ENCODE results near the gene ABLIM2.

The ABLIM2 gene

DNA sequence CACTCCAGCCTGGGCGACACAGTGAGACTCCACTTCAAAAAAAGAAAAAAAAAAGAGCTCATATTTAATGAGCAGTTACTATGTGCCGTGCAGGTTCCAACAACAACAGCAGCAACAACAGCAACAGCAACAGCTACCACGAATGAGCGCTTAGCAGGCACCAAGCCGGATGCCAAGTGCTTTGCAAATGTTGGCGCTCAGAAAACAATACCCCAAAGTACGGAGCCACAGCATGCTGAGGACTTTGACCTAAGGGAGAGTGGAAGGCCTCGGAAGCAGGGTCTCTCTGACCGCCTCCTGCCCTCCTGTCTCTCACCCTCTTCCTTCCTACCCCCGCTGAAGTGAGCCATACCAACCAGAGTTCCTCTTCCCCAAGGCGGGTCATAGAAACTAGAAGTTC is 116.7 kb downstream of the ABLIM2 start:
- TF ChIP-seq, protein P1, sequence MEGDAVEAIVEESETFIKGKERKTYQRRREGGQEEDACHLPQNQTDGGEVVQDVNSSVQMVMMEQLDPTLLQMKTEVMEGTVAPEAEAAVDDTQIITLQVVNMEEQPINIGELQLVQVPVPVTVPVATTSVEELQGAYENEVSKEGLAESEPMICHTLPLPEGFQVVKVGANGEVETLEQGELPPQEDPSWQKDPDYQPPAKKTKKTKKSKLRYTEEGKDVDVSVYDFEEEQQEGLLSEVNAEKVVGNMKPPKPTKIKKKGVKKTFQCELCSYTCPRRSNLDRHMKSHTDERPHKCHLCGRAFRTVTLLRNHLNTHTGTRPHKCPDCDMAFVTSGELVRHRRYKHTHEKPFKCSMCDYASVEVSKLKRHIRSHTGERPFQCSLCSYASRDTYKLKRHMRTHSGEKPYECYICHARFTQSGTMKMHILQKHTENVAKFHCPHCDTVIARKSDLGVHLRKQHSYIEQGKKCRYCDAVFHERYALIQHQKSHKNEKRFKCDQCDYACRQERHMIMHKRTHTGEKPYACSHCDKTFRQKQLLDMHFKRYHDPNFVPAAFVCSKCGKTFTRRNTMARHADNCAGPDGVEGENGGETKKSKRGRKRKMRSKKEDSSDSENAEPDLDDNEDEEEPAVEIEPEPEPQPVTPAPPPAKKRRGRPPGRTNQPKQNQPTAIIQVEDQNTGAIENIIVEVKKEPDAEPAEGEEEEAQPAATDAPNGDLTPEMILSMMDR (conservative IDR thresholded peaks at IDR 0.05) = no peak
- no peak overlapping the region for H3K27ac ChIP-seq

DNA sequence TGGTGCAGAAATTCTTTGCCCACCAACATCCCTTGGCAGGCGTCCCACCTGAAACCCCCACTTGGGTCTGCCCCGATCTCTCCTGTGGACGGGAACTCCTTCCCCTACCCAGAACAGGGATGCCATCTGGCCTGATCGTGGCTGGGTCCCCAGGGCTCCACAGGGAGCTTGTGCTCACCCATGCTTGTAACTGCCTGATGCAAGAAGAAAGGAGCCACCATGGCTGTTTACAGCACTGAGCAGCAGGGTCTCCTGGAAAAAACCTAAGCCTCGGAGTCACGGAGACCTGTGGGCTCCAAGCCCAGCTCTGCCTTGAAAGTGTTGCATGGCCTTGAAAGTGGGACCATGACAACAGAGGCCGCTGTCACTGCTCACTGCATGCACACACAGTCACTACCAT is 117.4 kb downstream of the ABLIM2 start:
- no peak overlapping the region for H3K27ac ChIP-seq

DNA sequence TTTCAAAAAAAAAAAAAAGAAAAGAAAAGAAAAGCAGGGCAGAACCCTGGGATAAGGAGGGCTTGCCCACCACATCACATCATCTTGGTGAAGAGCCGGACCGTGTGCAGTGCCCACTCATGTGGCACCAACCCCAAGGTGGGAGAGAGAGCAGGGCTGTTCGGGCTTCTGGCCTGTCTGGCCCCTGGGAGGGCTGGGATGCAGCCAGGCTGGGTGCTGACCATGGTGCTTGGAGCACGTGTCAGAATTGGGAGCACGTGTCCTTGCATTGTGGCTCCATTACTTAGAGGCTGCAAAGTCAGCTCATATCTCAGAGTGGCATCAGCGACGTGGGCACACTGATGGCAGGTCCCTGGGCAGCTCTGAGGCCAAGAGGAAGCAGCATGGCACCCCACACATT is 118.0 kb downstream of the ABLIM2 start:
- H3K27ac ChIP-seq = no peak overlapping the region
- TF ChIP-seq, protein P1 (conservative IDR thresholded peaks at IDR 0.05) = no peak

More for the DNA sequence above, 117.4 kb downstream of the ABLIM2 start:
- TF ChIP-seq, protein P1 (conservative IDR thresholded peaks at IDR 0.05) = no peak

DNA sequence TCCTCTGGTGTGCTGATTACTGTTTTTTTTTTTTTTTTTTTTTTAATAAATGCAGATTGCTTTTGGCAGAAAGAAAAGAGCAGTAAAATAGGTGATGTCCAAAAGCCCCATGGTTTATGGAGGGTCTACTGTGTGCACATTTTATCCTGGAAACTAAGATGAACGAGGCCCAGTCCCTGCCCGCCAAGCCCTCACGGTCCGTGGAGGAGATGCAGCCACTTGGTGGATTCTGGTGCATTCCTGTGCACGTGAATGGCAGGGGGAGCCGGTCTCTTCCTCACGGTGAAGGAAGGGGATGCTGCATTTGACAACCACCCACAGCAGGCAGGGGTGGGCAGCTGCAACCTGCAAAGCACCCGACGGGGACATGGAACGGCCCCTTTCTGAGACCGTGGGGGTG is 118.8 kb downstream of the ABLIM2 start:
- TF ChIP-seq, protein P1 (conservative IDR thresholded peaks at IDR 0.05) = no peak
- no peak overlapping the region for H3K27ac ChIP-seq

DNA sequence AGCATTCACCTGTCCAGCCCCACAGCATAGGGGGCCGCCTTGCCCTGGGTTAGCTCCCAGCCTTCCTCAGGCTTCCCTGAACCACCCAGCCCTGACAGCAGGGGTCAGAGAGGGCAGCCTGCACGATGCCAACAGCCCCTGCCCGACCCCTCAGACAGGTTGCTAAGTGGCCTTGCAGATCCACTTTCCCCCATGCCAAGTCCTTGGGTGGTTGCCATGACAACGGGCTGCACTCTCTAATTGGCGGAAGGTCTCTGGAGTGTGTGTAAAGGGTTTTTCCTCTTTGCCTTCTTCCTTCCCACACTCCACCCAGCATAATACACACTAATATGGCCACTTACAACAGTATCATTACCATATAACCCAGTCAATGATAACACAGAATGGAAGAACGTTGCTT is 119.3 kb downstream of the ABLIM2 start:
- TF ChIP-seq, protein P1 (conservative IDR thresholded peaks at IDR 0.05) = no peak
- H3K27ac ChIP-seq = no peak overlapping the region

DNA sequence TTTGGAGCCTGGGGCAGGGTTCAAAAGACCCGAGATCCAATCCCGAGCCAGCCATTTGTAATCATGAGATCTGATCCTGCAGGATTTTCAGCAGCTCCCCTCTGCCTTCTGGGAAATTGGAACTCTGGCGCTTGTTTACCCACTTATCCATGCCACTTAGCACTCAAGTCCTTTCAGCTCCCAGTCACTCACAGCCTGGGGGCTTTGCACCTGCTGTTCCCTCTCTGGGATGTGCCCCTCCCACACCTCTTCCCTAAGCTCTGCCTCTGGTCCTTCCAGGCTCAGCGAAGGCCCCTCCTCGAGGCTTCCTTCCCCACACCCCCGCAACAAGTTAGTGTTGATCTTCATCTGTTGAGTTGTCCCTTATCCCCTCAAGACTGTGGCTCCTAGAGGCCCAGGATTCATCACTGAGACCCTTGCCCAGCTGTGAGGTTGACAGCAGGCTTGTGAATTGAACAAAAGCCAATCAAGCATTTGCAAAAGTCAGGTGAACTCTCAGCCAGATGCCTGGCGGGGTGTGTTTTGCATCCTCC is 119.8 kb downstream of the ABLIM2 start:
- TF ChIP-seq, protein P1 (conservative IDR thresholded peaks at IDR 0.05) = no peak
- H3K27ac ChIP-seq = no peak overlapping the region

DNA sequence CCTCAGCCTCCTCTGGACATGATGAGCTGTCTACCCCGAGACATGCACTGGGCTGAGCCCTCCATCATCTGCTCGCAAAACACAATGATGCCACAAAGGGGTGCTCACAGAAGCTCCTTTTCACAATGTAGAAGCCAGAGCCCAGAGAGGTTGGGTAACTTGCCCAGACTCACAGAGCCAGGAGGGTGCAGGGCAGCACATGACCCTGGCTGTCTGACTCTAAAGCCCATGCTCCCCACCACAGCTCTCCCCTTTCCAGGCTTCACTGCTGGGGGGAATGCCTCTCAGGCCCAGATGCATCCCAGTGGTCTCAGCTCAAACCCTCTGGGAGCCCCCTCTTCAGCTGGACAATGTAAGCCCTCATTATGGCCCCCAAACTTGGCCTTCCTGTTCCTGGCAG is 120.5 kb downstream of the ABLIM2 start:
- H3K27ac ChIP-seq = no peak overlapping the region
- TF ChIP-seq, protein P1 (conservative IDR thresholded peaks at IDR 0.05) = no peak
